ENCODE measurements around the gene SLC16A3. TPM values are rescaled to one million over a fixed set of nuclear protein-coding genes. Genes with fewer than 3 reads are reported as not detected.
A peak's percentile ranks its signal among the peaks of the same experiment; 100 is the strongest.

The SLC16A3 gene
- total RNA-seq, 3 donors from 2014 or later, result 10.2 to 22.6 (median 17.3) TPM

GRCh38 chr17:82271401-82271800, 42.6 kb downstream of the SLC16A3 start:
- TF ChIP-seq POLR2AphosphoS5 (IDR thresholded peaks at IDR 0.05) (no peak), POLR2A (IDR thresholded peaks at IDR 0.05) (no peak)
- TF ChIP-seq, protein P1, sequence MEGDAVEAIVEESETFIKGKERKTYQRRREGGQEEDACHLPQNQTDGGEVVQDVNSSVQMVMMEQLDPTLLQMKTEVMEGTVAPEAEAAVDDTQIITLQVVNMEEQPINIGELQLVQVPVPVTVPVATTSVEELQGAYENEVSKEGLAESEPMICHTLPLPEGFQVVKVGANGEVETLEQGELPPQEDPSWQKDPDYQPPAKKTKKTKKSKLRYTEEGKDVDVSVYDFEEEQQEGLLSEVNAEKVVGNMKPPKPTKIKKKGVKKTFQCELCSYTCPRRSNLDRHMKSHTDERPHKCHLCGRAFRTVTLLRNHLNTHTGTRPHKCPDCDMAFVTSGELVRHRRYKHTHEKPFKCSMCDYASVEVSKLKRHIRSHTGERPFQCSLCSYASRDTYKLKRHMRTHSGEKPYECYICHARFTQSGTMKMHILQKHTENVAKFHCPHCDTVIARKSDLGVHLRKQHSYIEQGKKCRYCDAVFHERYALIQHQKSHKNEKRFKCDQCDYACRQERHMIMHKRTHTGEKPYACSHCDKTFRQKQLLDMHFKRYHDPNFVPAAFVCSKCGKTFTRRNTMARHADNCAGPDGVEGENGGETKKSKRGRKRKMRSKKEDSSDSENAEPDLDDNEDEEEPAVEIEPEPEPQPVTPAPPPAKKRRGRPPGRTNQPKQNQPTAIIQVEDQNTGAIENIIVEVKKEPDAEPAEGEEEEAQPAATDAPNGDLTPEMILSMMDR (IDR thresholded peaks at IDR 0.05), result no peak
- no peaks in the 10 kb centered on the region for H3K36me3 ChIP-seq
- no peaks in the 10 kb centered on the region for H3K27me3 ChIP-seq
- no peaks in the 10 kb centered on the region for H3K9me3 ChIP-seq
- H3K4me3 ChIP-seq, result peak overlapping the region in 2 of 3 donors; percentile 97 to 100
- peaks cover 13 to 42% of the 10 kb centered on the region in 2 donors for H3K4me1 ChIP-seq
- no peak for DNase-seq (ENCODE audit: low spot score in 2 of 2)
- peak overlapping the region; percentile 99 to 100 for H3K27ac ChIP-seq
- intact Hi-C loops (cut with DNase I; ENCODE audit: low total_unique reads), result no loop called here

DNA sequence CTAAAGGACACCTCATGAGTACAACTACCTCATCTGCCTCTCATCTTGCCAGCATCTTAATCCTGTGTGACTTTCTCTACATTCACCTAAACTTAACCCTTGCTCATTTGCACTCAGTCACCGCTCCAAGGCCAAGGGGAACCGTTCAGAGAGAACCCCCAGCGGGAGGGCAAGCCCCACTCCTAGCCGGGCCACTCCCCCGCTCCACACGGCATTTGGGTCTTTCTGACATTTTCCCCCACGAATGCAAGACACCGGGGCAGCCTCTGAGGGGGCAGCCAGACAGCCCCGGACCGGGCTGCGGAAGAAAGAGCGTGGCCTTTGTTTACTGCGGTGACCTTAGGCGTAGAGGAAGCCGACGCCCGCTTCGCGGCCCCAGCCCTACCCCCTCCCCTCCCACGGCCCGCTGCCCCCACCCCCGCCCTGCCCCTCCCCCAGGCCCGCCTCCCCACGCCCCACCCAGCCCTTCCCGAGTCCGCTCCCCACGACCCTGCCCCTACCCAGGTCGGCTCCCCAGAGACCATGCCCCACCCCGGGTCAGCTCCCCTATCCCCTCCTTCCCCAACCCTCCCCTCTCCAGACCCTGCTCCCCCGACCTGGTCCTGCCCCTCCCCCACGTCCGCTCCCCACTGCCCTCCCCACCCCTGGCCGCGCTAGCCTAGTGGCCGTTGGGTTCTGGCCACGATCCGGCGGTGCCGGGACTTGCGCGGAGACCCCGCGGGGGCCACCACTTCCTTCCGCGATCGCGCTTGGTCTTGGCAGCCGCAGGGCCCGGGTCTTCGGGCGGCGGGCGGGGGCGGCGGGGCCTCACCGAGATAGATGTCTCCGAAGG, 43.9 kb downstream of the SLC16A3 start:
- DNase-seq (ENCODE audit: low spot score in 2 of 2), result no peak

GRCh38 chr17:82273327-82274133, 44.7 kb downstream of the SLC16A3 start, which contains the start of gene CSNK1D:
CSNK1D (minus strand) TSS chr17:82273700; CDS start chr17:82273381, 319 bp downstream.
- Histone ChIP-seq H3K9me3 (no peaks in the 10 kb centered on the region), H3K27me3 (no peaks in the 10 kb centered on the region), H3K36me3 (no peaks in the 10 kb centered on the region), H3K4me1 (peaks cover 13 to 28% of the 10 kb centered on the region in 2 donors), H3K27ac (peak within 1 kb of the TSS; percentile 99 to 100), H3K4me3 (peak within 1 kb of the TSS; percentile 97 to 100 (median 97))
- TF ChIP-seq, protein P1 (IDR thresholded peaks at IDR 0.05), result no peak
- TF ChIP-seq POLR2A (IDR thresholded peaks at IDR 0.05) (peak; percentile 83), POLR2AphosphoS5 (IDR thresholded peaks at IDR 0.05) (peak; percentile 97 to 98 (median 97))
- intact Hi-C loops (cut with DNase I; ENCODE audit: low total_unique reads), result no loop called here
- DNase-seq (ENCODE audit: low spot score in 2 of 2), result peak; percentile 90 to 91

More for the DNA sequence above, 43.9 kb downstream of the SLC16A3 start:
- intact Hi-C loops (cut with DNase I; ENCODE audit: low total_unique reads), result no loop called here
- no peaks in the 10 kb centered on the region for H3K27me3 ChIP-seq
- H3K4me1 ChIP-seq, result peaks cover 13 to 37% of the 10 kb centered on the region in 2 donors
- H3K36me3 ChIP-seq, result no peaks in the 10 kb centered on the region
- peak overlapping the region; percentile 97 to 100 (median 97) for H3K4me3 ChIP-seq
- TF ChIP-seq POLR2AphosphoS5 (IDR thresholded peaks at IDR 0.05) (no peak), POLR2A (IDR thresholded peaks at IDR 0.05) (no peak)
- TF ChIP-seq, protein P1 (IDR thresholded peaks at IDR 0.05), result no peak
- no peaks in the 10 kb centered on the region for H3K9me3 ChIP-seq
- H3K27ac ChIP-seq, result peak overlapping the region; percentile 99 to 100

DNA sequence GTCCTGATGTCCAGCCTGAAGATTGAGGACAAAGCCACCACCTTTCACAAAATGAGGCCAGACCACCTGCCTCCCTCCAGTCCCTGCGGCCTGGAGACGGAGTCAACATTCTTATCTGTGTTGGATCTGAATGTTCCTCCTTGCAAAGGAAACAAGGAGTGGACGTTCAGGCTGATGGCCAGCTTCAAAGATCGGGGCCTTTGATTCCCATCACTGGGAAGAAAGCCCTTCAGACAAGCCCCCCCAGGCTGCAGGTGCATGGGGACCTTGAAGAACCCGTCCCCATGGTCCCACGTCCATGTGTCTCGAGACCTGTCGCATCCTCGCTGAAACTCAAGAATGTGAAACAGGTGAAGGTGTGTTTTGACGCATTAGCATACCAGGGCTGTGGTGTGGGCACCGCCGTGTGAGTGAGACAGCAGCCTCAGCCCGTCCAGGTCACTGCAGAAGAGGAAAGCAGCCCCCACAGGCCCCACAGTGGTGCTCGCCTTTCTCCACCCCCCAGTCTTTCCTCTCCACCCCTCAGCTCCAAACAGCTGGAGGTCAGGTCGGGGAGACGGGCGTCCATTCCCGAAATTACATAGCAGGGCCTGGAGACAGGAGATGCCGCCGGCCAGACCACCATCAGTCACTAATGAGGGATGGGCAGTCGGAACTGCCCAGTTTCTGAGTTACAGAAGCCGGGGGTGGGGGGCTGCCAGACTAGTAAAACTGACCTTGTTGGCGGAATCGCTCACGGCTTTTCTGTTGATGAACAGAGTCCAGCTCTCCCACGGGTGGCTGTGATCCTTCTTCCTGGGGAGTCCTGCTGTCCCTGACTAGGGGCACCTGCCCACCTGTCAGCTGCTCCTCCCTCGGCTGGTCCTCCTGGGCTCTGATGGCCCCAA, 45.5 kb downstream of the SLC16A3 start:
- TF ChIP-seq POLR2AphosphoS5 (IDR thresholded peaks at IDR 0.05) (no peak), POLR2A (IDR thresholded peaks at IDR 0.05) (no peak)
- TF ChIP-seq, protein P1 (IDR thresholded peaks at IDR 0.05), result no peak
- Histone ChIP-seq H3K9me3 (no peaks in the 10 kb centered on the region), H3K36me3 (no peaks in the 10 kb centered on the region), H3K4me3 (peak overlapping the region; percentile 97 to 100 (median 97)), H3K27ac (peak overlapping the region; percentile 99 to 100), H3K27me3 (no peaks in the 10 kb centered on the region), H3K4me1 (peaks cover 13 to 27% of the 10 kb centered on the region in 2 donors)
- intact Hi-C loops (cut with DNase I; ENCODE audit: low total_unique reads), result no loop called here
- no peak for DNase-seq (ENCODE audit: low spot score in 2 of 2)

Data from breast epithelium (tissue), 4 donors.